GM12878 (cell line): ENCODE results near the gene DIP2A. TPM values are rescaled to one million over a fixed set of nuclear protein-coding genes. Genes with fewer than 3 reads are reported as not detected.

Experiments used
- ATAC-seq: fragments of 200-7000 bp; cut with Tn5 transposase; 3 replicates; pipeline ENCODE4 v1.9.1; 2020; ENCODE audit warnings: mild to moderate bottlenecking, moderate library complexity
- BruUV-seq: library from RNA; stranded (reverse); fragments of 400-500 nt; replicated peaks from 2 replicates; lab custom pipeline; 2021; lab: Mats Ljungman, UMichigan
- CTCF ChIA-PET: fragments of 300-600 bp; sonication (Branson Sonifier 250); formaldehyde crosslinking; extraction: SDS; loops from one replicate; lab custom pipeline; 2021; ENCODE audit warnings: inconsistent platforms; lab: Yijun Ruan, JAX
- POLR2A ChIA-PET: fragments of 350-600 bp; formaldehyde crosslinking; extraction: SDS; loops from one replicate; lab custom pipeline; 2021; ENCODE audit warnings: inconsistent platforms; lab: Charles Lee
- RAD21 ChIA-PET: fragments of 300-600 bp; sonication (Branson Sonifier 250); formaldehyde crosslinking; loops from one replicate; lab custom pipeline; 2023; ENCODE audit warnings: antibody characterized with exemption; ENCODE audit not compliant: unreplicated experiment; lab: Charles Lee
- SMC1A ChIA-PET: fragments of 300-600 bp; sonication (Branson Sonifier 250); formaldehyde crosslinking; loops from one replicate; lab custom pipeline; 2023; ENCODE audit not compliant: unreplicated experiment, uncharacterized antibody; lab: Charles Lee
- DNase-seq: peaks from one replicate; pipeline ENCODE4 v3.0.0-alpha.2; 2011; ENCODE audit warnings: low read depth, low spot score
- FAIRE-seq: peaks from 3 replicates; lab custom pipeline; 2011; peaks lifted over from hg19 to GRCh38; lab: Jason Lieb, UNC
- H2AFZ ChIP-seq: 2 replicates; pipeline ENCODE4 v1.6.0; 2011; ENCODE audit warnings: low read depth, low read length, control low read depth; ENCODE audit not compliant: control insufficient read depth
- H3K27ac ChIP-seq: 2 replicates; pipeline ENCODE4 v1.5.1; 2011; ENCODE audit warnings: control low read depth; ENCODE audit not compliant: control insufficient read depth, insufficient read depth
- H3K27me3 ChIP-seq, 2 experiments: replicated peaks in 1 of 2; 2 replicates each; pipeline versions ENCODE4 v1.6.0 to v1.6.1; 2011; ENCODE audit warnings: low read length in 1 of 2; ENCODE audit not compliant: control insufficient read depth in 2 of 2, insufficient read depth in 2 of 2
- H3K36me3 ChIP-seq, 2 experiments: 2 replicates each; pipeline ENCODE4 v1.5.1; 2011; ENCODE audit warnings: low read length in 1 of 2; ENCODE audit not compliant: control insufficient read depth in 2 of 2, insufficient read depth in 2 of 2
- H3K4me1 ChIP-seq: 2 replicates; pipeline ENCODE4 v1.6.1; 2011; ENCODE audit warnings: mild to moderate bottlenecking, low read length, moderate library complexity, mixed read lengths; ENCODE audit not compliant: control insufficient read depth, insufficient read depth
- H3K4me2 ChIP-seq: 2 replicates; pipeline ENCODE4 v1.6.0; 2011; ENCODE audit warnings: control low read depth; ENCODE audit not compliant: control insufficient read depth, insufficient read depth
- H3K4me3 ChIP-seq: fragments of 200-600 bp; sonication (generic); 2 replicates; pipeline ENCODE4 v1.5.1; 2016
- H3K79me2 ChIP-seq: 2 replicates; pipeline ENCODE4 v1.6.0; 2011; ENCODE audit warnings: low read length; ENCODE audit not compliant: control insufficient read depth, insufficient read depth
- H3K9ac ChIP-seq: 2 replicates; pipeline ENCODE4 v1.8.0; 2011; ENCODE audit warnings: low read length, control low read depth, mixed read lengths; ENCODE audit not compliant: control insufficient read depth, insufficient read depth
- H3K9me3 ChIP-seq: replicated peaks from 3 replicates; pipeline ENCODE4 v1.5.1; 2011; ENCODE audit warnings: mild to moderate bottlenecking, low read length; ENCODE audit not compliant: control insufficient read depth, insufficient read depth
- H4K20me1 ChIP-seq: 2 replicates; pipeline ENCODE4 v1.6.0; 2011; ENCODE audit not compliant: control insufficient read depth, insufficient read depth
- ATF3 ChIP-seq: IDR thresholded peaks from 2 replicates; pipeline ENCODE4 v1.6.1; 2011; ENCODE audit warnings: low read depth, mild to moderate bottlenecking, low read length, moderate library complexity, borderline replicate concordance; ENCODE audit errors: extremely low read depth
- BHLHE40 ChIP-seq, 2 experiments: fragments of 450-650 bp in 1 of 2; IDR thresholded peaks; 2 replicates each; pipeline ENCODE4 v1.6.1; 2011 to 2017; ENCODE audit warnings: low read depth in 2 of 2, borderline replicate concordance in 1 of 2, improper control_type of control experiment in 1 of 2, low read length in 1 of 2, mild to moderate bottlenecking in 1 of 2
- CBX5 ChIP-seq: sonication (generic); IDR thresholded peaks from 2 replicates; pipeline ENCODE4 v1.6.1; 2016; ENCODE audit warnings: low read depth, moderate library complexity, mild to moderate bottlenecking, inconsistent platforms
- CUX1 ChIP-seq: IDR thresholded peaks from 2 replicates; pipeline ENCODE4 v1.6.1; 2012; ENCODE audit warnings: improper control_type of control experiment, low read depth, low read length; ENCODE audit not compliant: insufficient replicate concordance
- EED ChIP-seq: sonication (generic); IDR thresholded peaks from 2 replicates; pipeline ENCODE4 v1.6.1; 2016; ENCODE audit warnings: antibody characterized with exemption, low read depth
- EGR1 ChIP-seq, 2 experiments: IDR thresholded peaks; 1 replicate in 1 of 2; 2 replicates in 1 of 2; pipeline ENCODE4 v1.6.1; 2011 to 2012; ENCODE audit warnings: low read depth in 2 of 2, low read length in 2 of 2, borderline replicate concordance in 1 of 2, mild to moderate bottlenecking in 1 of 2, moderate library complexity in 1 of 2
- ELK1 ChIP-seq: IDR thresholded peaks from 2 replicates; pipeline ENCODE4 v1.6.1; 2012; ENCODE audit warnings: low read depth, low read length, improper control_type of control experiment
- MAX ChIP-seq: IDR thresholded peaks from 2 replicates; pipeline ENCODE4 v1.6.1; 2012; ENCODE audit warnings: low read depth, low read length, improper control_type of control experiment
- NFYA ChIP-seq: IDR thresholded peaks from 2 replicates; pipeline ENCODE4 v1.6.1; 2011; ENCODE audit warnings: low read depth, mild to moderate bottlenecking, low read length, improper control_type of control experiment, borderline replicate concordance
- RAD51 ChIP-seq: fragments of 450-650 bp; IDR thresholded peaks from 2 replicates; pipeline ENCODE4 v1.6.1; 2016; ENCODE audit warnings: moderate library complexity, mild to moderate bottlenecking, inconsistent platforms
- WGBS: methylation state at CpG from one replicate; pipeline ENCODE4 v1.1.6; 2016; ENCODE audit warnings: low lambda C conversion rate; ENCODE audit not compliant: insufficient replicate concordance, insufficient coverage; ENCODE audit errors: missing lambda C conversion rate; 5-methylcytosine and 5-hydroxymethylcytosine counted together
- in situ Hi-C: fragments of 300-500 bp; cut with MboI; formaldehyde crosslinking; loops from 9 replicates; pipeline ENCODE4 v1.14.3; 2018; ENCODE audit warnings: mixed read lengths
- intact Hi-C: fragments of 100-400 bp; cut with micrococcal nuclease; formaldehyde crosslinking; loops from one replicate; pipeline ENCODE4 v1.14.2; 2022; ENCODE audit not compliant: unreplicated experiment
- polyA plus RNA-seq, 11 experiments: library from polyadenylated mRNA; depleted of rRNA in 4 of 11; unstranded in 6 of 11; stranded (reverse) in 5 of 11; fragments of >200 nt; fragmentation: Nextera tagmentation in 4 of 11; fragmentation: Illumina TruSeq in 1 of 11; extraction: Ambion mirVana in 4 of 11; extraction: Trizol in 1 of 11; gene quantifications; 1 replicate in 1 of 11; 2 replicates in 10 of 11; pipeline versions ENCODE4 v1.2.1 to v1.2.3, GENCODE V29; 2011 to 2016; ENCODE audit warnings: inconsistent platforms in 2 of 11, missing spikeins in 2 of 11, low read depth in 1 of 11
- total RNA-seq, 4 experiments: library from RNA; depleted of rRNA in 3 of 4; stranded (reverse); fragments of >200 nt in 3 of 4; fragmentation: Illumina TruSeq in 1 of 4; extraction: Trizol in 1 of 4; gene quantifications; 2 replicates each; pipeline versions ENCODE4 v1.2.1 to v1.2.3, GENCODE V29; 2013 to 2021

The DIP2A gene
- total and polyA plus RNA-seq, 10 of the 15 experiments (the other 5 are each of a cell fraction or from before 2014, with no cell fraction given) = 1.7 to 25.5 (median 12.2) TPM

GRCh38 chr21:46532080-46532479, 73.4 kb downstream of the DIP2A start:
- no peaks in the 10 kb centered on the region for H3K4me1 ChIP-seq
- ATAC-seq = no peak
- DNase-seq = no peak
- in situ Hi-C loops = no loop called here
- FAIRE-seq = no peak
- H3K27ac ChIP-seq = no peak overlapping the region
- ChIA-PET CTCF (no interaction called here), RAD21 (interaction anchor here (1.0 to 1.1 kb wide), 2 partner anchors 32 to 103 kb away, joined by 3 to 4 read pairs; partner anchors contain the start of gene PRMT2), SMC1A (interaction anchor here (1.2 kb wide), 1 partner anchor 102 kb away, joined by 3 read pairs; no protein-coding TSS in a partner anchor), POLR2A (no interaction called here)
- H3K4me2 ChIP-seq = no peak overlapping the region
- no TSS peak for BruUV-seq
- WGBS = 81% methylated on average over 7 of the region's 7 CpGs
- H3K79me2 ChIP-seq = no peaks in the 10 kb centered on the region
- intact Hi-C loops = no loop called here
- no peak overlapping the region for H3K4me3 ChIP-seq
- H2AFZ ChIP-seq = no peak overlapping the region
- H3K9ac ChIP-seq = no peak overlapping the region
- H3K36me3 ChIP-seq = peaks cover 5 to 6% of the 10 kb centered on the region in 2 experiments
- TF ChIP-seq ELK1 = no peak
- no peak for TF ChIP-seq EED
- TF ChIP-seq ATF3 = no peak
- no peaks in the 10 kb centered on the region for H3K27me3 ChIP-seq
- no peaks in the 10 kb centered on the region for H3K9me3 ChIP-seq
- no peaks in the 10 kb centered on the region for H4K20me1 ChIP-seq

GRCh38 chr21:46537026-46537425, 78.3 kb downstream of the DIP2A start:
- H3K27ac ChIP-seq = no peak overlapping the region
- no peak overlapping the region for H3K4me3 ChIP-seq
- in situ Hi-C loops (no loop called here), intact Hi-C loops (no loop called here)
- WGBS = 83% methylated on average over 6 of the region's 6 CpGs
- H3K4me2 ChIP-seq = no peak overlapping the region
- peaks cover 6 to 18% of the 10 kb centered on the region in 2 experiments for H3K36me3 ChIP-seq
- ChIA-PET RAD21 (no interaction called here), SMC1A (no interaction called here), POLR2A (no interaction called here), CTCF (no interaction called here)
- no peak overlapping the region for H3K9ac ChIP-seq
- no TSS peak for BruUV-seq
- DNase-seq (no peak), FAIRE-seq (no peak), ATAC-seq (no peak)
- no peaks in the 10 kb centered on the region for H3K9me3 ChIP-seq
- no peaks in the 10 kb centered on the region for H3K27me3 ChIP-seq
- no peak overlapping the region for H2AFZ ChIP-seq
- H4K20me1 ChIP-seq = no peaks in the 10 kb centered on the region
- H3K4me1 ChIP-seq = no peaks in the 10 kb centered on the region
- H3K79me2 ChIP-seq = no peaks in the 10 kb centered on the region
- TF ChIP-seq CUX1 (no peak), CBX5 (no peak), NFYA (no peak), EGR1 (IDR thresholded peaks at IDR 0.05; ENCODE audit: borderline replicate concordance in 1 of 2, low read depth in 2 of 2, low read length in 2 of 2) (no peak), MAX (no peak), BHLHE40 (IDR thresholded peaks at IDR 0.05; ENCODE audit: borderline replicate concordance in 1 of 2, low read depth in 2 of 2, low read length in 1 of 2) (no peak), RAD51 (no peak)
